ENCODE results near the gene NKAIN1. TPM values are rescaled to one million over a fixed set of nuclear protein-coding genes. Genes with fewer than 3 reads are reported as not detected.
A peak's percentile ranks its signal among the peaks of the same experiment; 100 is the strongest.
"Not testable (repeated sequence)": the region's sequence is repeated elsewhere in the genome, so short reads cannot be mapped to it uniquely, and the experiment has no call there.

Gene NKAIN1
- 0.39 TPM for polyA plus RNA-seq (2013, experiment 1 of 2; ENCODE audit: insufficient read length)
- 0.73 TPM for polyA plus RNA-seq (2013, experiment 2 of 2; ENCODE audit: insufficient read length)

DNA sequence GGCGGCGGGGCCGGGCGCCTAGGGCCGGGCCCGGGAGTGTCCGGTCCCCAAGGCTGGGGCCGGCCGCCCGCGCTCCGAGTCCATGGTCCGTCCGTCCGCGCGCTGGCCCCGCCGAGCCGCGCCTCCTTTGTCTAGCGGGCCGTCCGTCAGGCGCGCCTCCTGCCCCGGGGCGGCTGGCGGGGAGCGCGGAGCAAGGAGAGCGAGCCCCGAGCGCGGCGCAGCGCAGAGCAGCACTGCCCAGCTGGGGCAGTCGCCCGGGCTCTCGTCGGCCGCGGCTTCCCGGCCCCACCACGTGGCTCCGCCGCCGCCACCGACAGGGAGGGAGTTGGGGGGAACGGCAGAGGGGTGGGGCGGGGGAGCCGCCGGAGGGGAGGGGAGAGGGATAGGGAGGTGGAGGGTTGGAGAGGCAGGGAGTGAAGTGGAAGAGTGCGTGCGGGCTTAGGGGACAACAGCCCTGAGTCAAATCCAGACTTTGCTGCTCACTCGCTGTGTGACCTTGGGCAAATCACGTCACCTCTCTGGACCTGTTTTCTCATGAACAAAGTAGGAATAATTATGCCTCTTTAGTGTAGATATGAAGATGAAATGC is at the start of gene NKAIN1:
NKAIN1 (minus strand) TSS at position 235 of the 589 bp plus-strand sequence. CDS start 340 bp downstream, outside the sequence.
- peak; percentile 22 for DNase-seq

DNA sequence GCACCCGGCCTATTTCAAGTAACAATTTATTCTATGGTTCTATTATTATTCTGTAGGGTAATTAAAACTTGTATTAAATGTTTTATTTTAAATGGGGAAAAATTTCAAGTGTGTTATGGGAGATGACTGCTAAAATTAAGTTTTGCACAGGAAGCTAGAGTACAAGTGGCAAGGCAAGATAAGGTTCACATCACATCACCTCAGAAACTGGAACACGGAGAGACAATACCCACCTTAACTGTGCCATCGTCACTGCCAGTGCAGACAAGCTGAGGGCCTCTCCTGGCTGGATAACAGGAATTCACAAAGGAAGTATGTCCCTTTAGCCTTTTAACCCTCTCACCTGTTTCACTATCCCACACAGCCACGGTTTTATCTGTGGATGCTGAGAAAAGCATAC is 49.3 kb upstream of the NKAIN1 start:
- no peak for DNase-seq

DNA sequence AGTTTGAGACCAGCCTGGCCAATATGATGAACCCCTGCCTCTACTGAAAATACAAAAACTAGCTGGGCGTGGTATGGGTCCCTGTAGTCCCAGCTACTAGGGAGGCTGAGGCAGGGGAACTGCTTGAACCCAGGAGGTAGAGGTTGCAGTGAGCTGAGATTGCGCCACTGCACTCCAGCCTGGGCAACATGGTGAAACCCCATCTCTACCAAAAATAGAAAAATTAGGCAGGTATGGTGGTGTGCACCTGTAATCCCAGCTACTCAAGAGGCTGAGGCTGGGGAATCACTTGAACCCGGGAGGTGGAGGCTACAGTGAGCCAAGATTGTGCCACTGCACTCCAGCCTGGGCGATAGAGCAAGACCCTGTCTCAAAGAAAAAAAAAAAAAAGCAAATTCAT is 48.1 kb upstream of the NKAIN1 start:
- not testable (repeated sequence) for DNase-seq

DNA sequence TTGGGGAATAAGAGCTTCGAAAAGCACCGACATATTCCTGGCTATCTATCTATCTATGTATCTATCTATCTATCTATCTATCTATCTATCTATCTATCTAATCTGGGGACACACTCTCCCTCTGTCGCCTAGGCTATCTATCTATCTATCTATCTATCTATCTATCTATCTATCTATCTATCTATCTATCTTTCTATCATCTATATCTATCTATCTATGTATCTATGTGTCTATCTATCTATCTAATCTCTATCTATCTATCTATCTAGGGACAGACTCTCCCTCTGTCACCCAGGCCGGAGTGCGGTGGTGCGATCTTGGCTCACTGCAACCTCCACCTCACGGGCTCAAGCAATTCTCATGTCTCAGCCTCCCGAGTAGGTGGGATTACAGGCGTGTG is 42.7 kb upstream of the NKAIN1 start:
- DNase-seq = not testable (repeated sequence)

DNA sequence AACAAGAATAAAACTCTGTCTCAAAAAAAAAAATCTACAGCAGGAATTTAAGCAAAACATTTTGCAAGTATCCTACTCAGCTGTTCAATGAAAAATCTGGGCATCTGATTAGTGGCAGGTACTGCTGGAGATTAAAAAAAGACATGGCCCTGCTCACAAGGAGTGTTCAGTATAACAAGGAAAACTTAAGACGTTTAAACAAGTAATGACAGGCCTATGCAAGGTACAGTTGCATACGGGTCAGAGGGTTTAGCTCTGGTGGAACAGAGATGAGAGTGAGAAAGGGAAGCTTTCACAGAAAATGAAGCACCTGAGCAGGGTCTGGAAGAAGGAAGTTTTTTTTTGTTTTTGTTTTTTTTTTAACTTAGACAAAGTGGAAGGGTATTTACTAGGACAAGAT is 33.9 kb upstream of the NKAIN1 start:
- DNase-seq = no peak

- no peak for DNase-seq
These were observed 32.7 kb upstream of the NKAIN1 start for GRCh38 chr1:31272369-31272768.

DNA sequence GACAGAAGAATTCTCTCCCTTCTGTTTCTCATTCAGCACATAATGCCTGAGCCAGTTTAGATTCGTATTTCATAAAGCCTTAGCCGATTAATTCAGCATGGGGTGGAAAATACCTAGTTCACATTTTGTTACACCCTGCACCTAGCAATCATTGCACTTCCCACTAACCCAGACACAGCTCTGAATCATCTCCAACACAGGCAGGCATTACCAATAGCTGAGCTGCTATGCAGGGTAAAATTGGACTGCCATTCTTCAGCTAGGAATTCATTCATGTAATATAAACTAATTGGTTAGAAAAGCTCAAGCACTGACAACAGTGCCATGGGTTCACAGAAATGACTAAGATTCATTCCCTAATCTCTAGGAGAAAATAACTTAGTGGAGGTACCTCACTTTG is 26.9 kb upstream of the NKAIN1 start:
- DNase-seq = no peak

- DNase-seq = no peak
These were observed 25.2 kb upstream of the NKAIN1 start for GRCh38 chr1:31264790-31265386.

GRCh38 chr1:31263408-31263807 is 23.7 kb upstream of the NKAIN1 start:
- DNase-seq = no peak

DNA sequence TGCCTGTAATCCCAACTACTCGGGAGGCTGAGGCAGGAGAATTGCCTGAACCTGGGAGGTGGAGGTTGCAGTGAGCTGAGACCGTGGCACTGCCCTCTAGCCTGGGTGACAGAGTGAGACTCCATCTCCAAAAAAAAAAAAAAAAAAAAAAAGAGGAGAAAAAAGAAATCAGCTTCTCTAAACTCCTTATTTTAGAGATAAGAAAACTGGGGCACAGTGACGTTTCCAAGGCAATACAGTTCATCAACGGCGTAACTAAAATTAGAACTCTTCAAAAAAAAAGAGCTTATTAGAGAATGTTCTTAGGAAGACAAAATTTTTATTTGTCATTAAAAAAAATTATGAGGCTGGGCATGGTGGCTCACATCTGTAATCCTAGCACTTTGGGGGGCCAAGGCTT is 22.7 kb upstream of the NKAIN1 start:
- not testable (repeated sequence) for DNase-seq

DNA sequence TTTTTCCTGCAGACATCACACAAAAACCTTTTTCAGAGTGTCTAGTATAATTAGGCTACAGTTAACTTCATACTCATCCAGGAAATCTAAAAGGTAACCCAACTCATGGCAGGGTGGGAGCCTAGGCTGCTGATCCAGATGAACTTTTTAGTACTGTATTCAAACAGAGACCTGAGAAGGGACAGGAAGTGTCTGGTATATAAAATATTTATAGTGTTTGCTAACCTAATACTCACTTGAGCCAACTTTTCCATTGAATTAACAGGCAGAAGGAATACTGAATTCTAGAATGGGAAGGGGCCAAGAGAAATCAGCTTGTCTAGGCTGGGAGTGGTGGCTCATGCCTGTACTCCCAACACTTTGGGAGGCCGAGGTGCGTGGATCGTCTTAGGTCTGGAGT is 22.2 kb upstream of the NKAIN1 start:
- no peak for DNase-seq

DNA sequence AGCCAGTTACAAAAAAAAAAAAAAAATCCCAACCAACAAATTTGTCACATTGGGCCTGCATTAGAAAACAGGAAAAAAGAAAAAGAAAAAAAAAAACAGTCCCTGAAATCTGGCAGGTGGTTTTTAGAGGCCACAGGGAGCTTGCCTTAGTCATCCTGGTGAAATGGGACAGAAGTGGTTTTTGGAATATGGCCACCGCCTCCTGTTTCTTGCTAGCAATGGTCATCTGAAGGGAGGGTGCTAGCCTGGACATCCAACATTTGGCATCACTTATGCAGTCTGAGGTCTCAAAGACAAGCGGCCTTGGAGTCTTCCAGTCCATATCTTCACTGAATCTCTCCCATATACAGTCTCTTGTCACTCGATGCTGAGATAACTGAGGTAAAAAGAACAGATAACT is 20.1 kb upstream of the NKAIN1 start:
- DNase-seq = no peak

- no peak for DNase-seq
These were observed 18.9 kb upstream of the NKAIN1 start for GRCh38 chr1:31258581-31258980.

- DNase-seq = no peak
These were observed 17.5 kb upstream of the NKAIN1 start for GRCh38 chr1:31257213-31257612.

GRCh38 chr1:31249854-31250253 is 10.2 kb upstream of the NKAIN1 start:
- DNase-seq = no peak

GRCh38 chr1:31248276-31248675 is 8.6 kb upstream of the NKAIN1 start:
- DNase-seq = no peak

DNA sequence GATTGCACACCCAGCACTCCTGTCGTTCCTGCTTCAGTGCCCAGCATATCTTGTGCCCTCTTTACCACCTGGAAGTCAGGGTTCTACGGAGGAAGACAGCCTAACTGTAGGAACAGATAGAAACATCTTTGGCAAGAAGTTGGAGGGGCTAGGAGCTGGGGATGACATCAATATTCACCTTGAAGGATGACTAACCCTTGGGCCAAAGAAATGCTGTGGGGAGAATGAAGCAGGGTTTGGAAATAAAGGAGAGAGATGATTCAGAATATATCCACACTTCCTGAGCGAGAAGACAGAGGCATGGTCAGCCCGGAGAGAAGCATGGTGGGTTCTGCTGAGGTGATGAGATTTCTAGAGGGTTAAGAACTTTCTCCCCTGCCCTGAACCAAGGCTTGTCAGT is 4.6 kb upstream of the NKAIN1 start:
- no peak for DNase-seq

DNA sequence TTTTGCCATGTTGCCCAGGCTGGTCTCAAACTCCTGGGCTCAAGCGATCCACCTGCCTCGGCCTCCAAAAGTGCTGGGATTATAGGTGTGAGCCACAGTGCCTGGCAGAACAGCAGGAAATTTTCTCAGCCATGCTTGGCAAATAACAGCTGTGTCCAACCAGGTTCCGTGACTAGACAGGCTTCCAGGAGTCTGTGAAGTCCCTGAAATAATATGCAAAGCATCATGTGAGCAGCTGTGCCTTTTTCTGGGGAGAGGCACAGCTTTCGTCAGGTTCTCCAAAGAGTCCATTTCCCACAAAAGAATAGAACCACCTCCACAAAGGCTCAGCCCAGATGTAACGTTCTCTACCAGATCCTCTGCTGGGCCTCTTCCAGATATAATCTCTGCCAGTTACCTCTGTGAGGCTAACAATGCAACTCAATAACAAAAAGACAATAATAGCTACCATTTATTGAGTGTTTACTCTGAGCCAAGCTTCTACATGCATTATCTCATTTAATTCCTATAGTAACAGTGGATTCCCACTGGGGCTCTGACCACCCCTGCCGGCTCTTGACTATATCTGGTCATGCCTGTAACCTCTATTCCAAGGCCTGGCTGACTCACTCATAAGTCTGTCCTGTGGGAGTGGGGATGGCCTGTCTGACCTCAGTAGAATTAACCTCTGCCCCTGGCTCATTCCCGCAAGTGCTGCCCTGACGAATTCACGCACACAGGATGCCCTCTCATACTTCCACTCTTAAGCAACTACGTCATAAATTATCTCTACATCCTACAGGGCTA is 4.0 kb upstream of the NKAIN1 start:
- peak; percentile 8 for DNase-seq

- no peak for DNase-seq
These were observed 1.6 kb upstream of the NKAIN1 start for GRCh38 chr1:31241321-31241720.

- DNase-seq = no peak
These were observed 587 bp downstream of the NKAIN1 start for GRCh38 chr1:31238986-31239613.

- DNase-seq = no peak
These were observed 1.1 kb downstream of the NKAIN1 start for GRCh38 chr1:31238612-31238985.

GRCh38 chr1:31234870-31235269 is 4.8 kb downstream of the NKAIN1 start:
- no peak for DNase-seq

DNA sequence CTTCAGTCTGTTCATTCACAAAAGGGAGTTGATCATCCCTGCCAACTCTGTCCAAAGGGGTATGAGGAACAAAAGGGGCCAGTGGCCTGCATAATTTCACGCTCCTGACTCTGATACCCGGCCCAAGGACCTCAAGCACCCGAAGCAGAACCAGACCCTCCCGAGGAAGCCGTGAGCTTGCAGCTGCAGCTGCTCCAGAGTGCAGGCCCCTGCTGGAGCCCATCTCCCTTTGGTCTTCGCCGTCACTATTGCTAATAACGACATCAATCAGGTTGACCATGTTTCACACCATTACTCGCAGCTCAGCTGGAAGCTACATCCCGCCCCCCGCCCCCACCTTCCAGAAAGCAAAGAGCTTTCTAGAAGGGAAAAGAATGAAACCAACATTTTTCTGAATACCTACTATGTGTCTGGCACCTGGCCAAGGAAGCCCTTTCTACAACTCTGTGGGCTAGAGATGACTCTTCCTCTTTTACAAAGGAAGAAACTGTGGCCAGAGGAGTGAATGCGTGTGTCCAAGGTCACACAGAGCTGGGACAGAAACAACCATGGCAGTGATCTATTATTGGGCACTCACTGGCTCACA is 5.5 kb downstream of the NKAIN1 start:
- DNase-seq = no peak

Data from fibroblast of skin of scalp (primary cell).